Osteocyte (in vitro differentiated cells): Measurements from ENCODE around the gene CCDC68. TPM values are rescaled to one million over a fixed set of nuclear protein-coding genes. Genes with fewer than 3 reads are reported as not detected.

Source experiments
- DNase-seq: peaks from one replicate; pipeline ENCODE4 v3.0.0; 2021; ENCODE audit warnings: mixed read lengths; ENCODE audit not compliant: unreplicated experiment; ENCODE audit errors: extremely low spot score
- H3K27ac Mint-ChIP-seq: one replicate; pipeline ENCODE4 v1.8.0; 2021; ENCODE audit warnings: mild to moderate bottlenecking, mixed read lengths; ENCODE audit not compliant: unreplicated experiment
- H3K27me3 Mint-ChIP-seq: one replicate; pipeline ENCODE4 v1.8.0; 2021; ENCODE audit warnings: mixed read lengths; ENCODE audit not compliant: unreplicated experiment
- H3K36me3 Mint-ChIP-seq: one replicate; pipeline ENCODE4 v1.8.0; 2021; ENCODE audit warnings: mixed read lengths; ENCODE audit not compliant: unreplicated experiment
- H3K4me1 Mint-ChIP-seq: one replicate; pipeline ENCODE4 v1.8.0; 2021; ENCODE audit warnings: mixed read lengths; ENCODE audit not compliant: unreplicated experiment
- H3K4me3 Mint-ChIP-seq: one replicate; pipeline ENCODE4 v1.8.0; 2021; ENCODE audit warnings: mild to moderate bottlenecking, moderate library complexity, mixed read lengths; ENCODE audit not compliant: unreplicated experiment
- H3K9me3 Mint-ChIP-seq: one replicate; pipeline ENCODE4 v1.8.0; 2021; ENCODE audit warnings: mixed read lengths; ENCODE audit not compliant: unreplicated experiment
- long read RNA-seq: library from polyadenylated mRNA; unstranded; transcript quantifications from one replicate; pipeline ENCODE4 v2.0.0, GENCODE V29; 2021
- total RNA-seq: library from RNA; stranded (reverse); gene quantifications from 2 replicates; pipeline ENCODE4 v1.2.1, GENCODE V29; 2021
- TF ChIP-seq, protein P1 (sequence below): fragments of 200-600 bp; sonication (generic); IDR thresholded peaks from 2 replicates; pipeline ENCODE4 v1.5.0; 2021; ENCODE audit warnings: antibody characterized with exemption, mild to moderate bottlenecking, moderate library complexity

Gene CCDC68, protein sequence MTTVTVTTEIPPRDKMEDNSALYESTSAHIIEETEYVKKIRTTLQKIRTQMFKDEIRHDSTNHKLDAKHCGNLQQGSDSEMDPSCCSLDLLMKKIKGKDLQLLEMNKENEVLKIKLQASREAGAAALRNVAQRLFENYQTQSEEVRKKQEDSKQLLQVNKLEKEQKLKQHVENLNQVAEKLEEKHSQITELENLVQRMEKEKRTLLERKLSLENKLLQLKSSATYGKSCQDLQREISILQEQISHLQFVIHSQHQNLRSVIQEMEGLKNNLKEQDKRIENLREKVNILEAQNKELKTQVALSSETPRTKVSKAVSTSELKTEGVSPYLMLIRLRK
- total RNA-seq, result not detected in 2 replicates
- long read RNA-seq, result 0 reads

DNA sequence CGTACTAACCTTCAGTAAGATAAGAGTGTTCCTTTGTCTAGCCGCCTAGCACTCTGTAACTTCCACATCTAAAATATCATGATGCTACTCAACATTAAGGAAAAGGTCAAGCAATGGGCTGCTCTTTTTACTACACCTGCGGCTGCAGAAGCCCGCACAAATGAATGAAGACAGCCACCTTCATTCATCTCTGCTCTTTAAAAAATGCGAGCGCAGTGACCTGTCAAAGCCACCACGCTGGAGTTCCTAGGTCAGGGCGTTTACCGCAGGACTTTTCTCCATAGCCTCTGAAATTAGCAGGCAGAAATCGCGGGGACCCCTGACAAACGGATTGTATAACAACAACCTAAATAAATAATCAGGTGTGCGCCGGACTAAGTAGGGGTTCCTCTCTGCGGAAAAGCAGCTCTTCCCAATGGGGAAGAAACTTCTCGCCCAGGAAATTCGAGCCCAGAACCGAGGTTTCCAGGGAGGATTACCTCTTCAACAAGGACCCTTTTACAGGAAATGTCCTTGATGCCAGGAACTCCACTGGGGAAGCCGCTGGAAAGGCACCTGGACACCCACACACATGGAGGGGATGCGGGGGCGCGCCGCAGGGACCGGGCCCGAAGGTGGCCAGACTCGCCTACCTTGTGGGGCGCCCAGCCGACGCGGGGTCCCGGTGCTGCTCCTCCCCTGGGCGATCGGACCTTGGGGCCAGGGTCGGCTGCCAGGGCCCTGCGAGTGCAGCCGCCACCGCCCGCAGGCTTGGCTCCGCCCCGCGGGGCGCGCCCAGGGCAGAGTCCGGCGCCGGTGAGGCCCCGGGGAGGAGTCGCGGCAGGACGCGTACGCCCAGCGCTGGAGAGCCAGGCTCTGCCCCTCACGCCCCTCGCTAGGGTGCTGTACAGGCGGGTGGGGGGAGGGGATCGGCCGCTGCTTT is at the start of gene CCDC68:
Gene CCDC68 (minus strand): TSS at position 758 of the 922 bp plus-strand sequence. CDS start 16,670 bp downstream, outside the sequence.
- Mint-ChIP-seq H3K4me1 (peaks cover 24% of the 10 kb centered on the region), H3K27ac (no peak within 1 kb of the TSS), H3K9me3 (no peaks in the 10 kb centered on the region), H3K36me3 (no peaks in the 10 kb centered on the region), H3K4me3 (no peak within 1 kb of the TSS), H3K27me3 (peaks cover 2% of the 10 kb centered on the region)
- TF ChIP-seq, protein P1, sequence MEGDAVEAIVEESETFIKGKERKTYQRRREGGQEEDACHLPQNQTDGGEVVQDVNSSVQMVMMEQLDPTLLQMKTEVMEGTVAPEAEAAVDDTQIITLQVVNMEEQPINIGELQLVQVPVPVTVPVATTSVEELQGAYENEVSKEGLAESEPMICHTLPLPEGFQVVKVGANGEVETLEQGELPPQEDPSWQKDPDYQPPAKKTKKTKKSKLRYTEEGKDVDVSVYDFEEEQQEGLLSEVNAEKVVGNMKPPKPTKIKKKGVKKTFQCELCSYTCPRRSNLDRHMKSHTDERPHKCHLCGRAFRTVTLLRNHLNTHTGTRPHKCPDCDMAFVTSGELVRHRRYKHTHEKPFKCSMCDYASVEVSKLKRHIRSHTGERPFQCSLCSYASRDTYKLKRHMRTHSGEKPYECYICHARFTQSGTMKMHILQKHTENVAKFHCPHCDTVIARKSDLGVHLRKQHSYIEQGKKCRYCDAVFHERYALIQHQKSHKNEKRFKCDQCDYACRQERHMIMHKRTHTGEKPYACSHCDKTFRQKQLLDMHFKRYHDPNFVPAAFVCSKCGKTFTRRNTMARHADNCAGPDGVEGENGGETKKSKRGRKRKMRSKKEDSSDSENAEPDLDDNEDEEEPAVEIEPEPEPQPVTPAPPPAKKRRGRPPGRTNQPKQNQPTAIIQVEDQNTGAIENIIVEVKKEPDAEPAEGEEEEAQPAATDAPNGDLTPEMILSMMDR, result no peak
- no peak for DNase-seq

DNA sequence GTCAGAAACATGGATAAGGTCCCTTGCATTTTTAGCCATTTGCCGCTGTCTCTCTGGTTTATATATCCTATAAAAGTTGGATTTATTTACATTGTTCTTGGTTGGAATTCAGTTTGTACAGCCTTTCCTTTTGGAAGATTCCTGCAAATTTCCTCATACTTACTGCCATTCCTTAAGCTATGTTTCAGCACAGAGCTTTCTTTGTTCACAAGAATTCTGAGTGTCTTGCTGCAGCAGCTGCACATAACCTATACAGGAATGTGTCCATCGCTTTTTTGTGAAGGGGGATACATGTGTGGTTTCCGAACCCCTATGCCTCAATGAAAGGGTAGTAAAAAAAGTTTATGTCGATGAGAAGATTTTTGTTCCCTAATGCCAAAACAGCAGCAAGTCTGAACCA is 48.3 kb upstream of the CCDC68 start:
- Mint-ChIP-seq H3K9me3 (no peaks in the 10 kb centered on the region), H3K4me1 (no peaks in the 10 kb centered on the region), H3K4me3 (no peak overlapping the region), H3K27ac (no peak overlapping the region), H3K36me3 (no peaks in the 10 kb centered on the region), H3K27me3 (peaks cover 26% of the 10 kb centered on the region)
- DNase-seq, result no peak
- TF ChIP-seq, protein P1, result no peak

DNA sequence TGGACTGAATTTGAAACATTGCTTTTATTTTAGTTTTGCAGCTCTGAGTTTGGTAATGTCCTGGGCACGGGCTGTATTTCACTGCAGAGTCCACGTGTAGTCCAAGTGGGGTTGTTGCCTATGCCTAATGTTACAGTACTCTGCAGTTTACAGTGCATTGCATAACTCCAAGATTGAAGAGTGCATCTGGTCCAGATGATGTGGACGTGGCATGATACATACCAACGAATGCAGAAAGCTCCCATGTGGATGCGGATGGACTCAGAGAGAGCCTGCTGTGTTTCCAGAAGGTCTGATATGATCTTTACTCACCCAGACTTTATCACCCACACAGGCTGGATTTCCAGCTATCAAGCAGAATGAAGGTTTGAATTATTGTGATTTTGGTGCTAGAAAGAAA is 44.4 kb upstream of the CCDC68 start:
- no peak overlapping the region for H3K4me3 Mint-ChIP-seq
- H3K27ac Mint-ChIP-seq, result no peak overlapping the region
- no peaks in the 10 kb centered on the region for H3K4me1 Mint-ChIP-seq
- DNase-seq, result no peak
- no peaks in the 10 kb centered on the region for H3K36me3 Mint-ChIP-seq
- TF ChIP-seq, protein P1, result no peak
- H3K27me3 Mint-ChIP-seq, result peaks cover 23% of the 10 kb centered on the region
- H3K9me3 Mint-ChIP-seq, result no peaks in the 10 kb centered on the region

DNA sequence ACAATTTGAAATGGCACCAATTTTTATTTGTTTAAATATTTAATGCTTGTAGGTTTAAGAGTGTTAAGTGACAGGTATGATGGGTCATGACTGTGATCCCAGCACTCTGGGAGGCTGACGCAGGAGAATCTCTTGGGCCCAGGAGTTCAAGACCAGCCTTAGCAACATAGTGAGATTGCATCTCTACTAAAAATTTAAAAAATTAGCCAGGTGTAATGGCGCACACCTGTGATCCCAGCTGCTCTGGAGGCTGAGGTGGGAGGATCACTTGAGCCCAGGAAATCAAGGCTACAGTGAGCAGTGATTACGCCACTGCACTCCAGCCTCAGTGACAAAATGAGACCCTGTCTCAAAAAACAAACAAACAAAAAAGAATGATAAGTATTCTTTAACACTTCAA is 43.0 kb upstream of the CCDC68 start:
- Mint-ChIP-seq H3K9me3 (no peaks in the 10 kb centered on the region), H3K36me3 (no peaks in the 10 kb centered on the region), H3K27ac (no peak overlapping the region), H3K4me3 (no peak overlapping the region), H3K4me1 (no peaks in the 10 kb centered on the region), H3K27me3 (peaks cover 14% of the 10 kb centered on the region)
- TF ChIP-seq, protein P1, result no peak
- no peak for DNase-seq
